Measurements from ENCODE around the gene RPS6KA1. TPM values are rescaled to one million over a fixed set of nuclear protein-coding genes. Genes with fewer than 3 reads are reported as not detected.

Gene RPS6KA1
- total and polyA plus RNA-seq, 9 of the 15 experiments (the other 6 are each of a cell fraction or from before 2014, with no cell fraction given), result 2.4 to 61.0 (median 35.5) TPM

- TF ChIP-seq REST (IDR thresholded peaks at IDR 0.05; ENCODE audit: borderline replicate concordance) (no peak), REST (CRISPR knock-in tag; IDR thresholded peaks at IDR 0.05; ENCODE audit: low read depth) (peak; percentile 6; the same call in 1 of the 2 replicates), ARID3B (CRISPR knock-in tag; IDR thresholded peaks at IDR 0.05; ENCODE audit: borderline replicate concordance) (0 out of 2 replicates have a peak, but pooled peaks have one; percentile 36), JUNB (CRISPR knock-in tag; conservative IDR thresholded peaks at IDR 0.05) (no peak), RBM22 (IDR thresholded peaks at IDR 0.05; ENCODE audit: low read depth, low read length, poor library complexity, severe bottlenecking) (peak; percentile 46), ATF3 (IDR thresholded peaks at IDR 0.05) (no peak), ATF3 (CRISPR knock-in tag; conservative IDR thresholded peaks at IDR 0.05) (peak; percentile 57; the same call in 1 of the 2 replicates), ZNF707 (CRISPR knock-in tag; conservative IDR thresholded peaks at IDR 0.05) (no peak), CXXC5 (CRISPR knock-in tag; IDR thresholded peaks at IDR 0.05) (peak; percentile 78), LARP7 (IDR thresholded peaks at IDR 0.05) (peak; percentile 40; the same call in 1 of the 2 replicates), PHB (CRISPR knock-in tag; IDR thresholded peaks at IDR 0.05) (0 out of 2 replicates have a peak, but pooled peaks have one; percentile 72), LEF1 (IDR thresholded peaks at IDR 0.05) (peak; percentile 58; the same call in 1 of the 2 replicates), E2F1 (CRISPR knock-in tag; IDR thresholded peaks at IDR 0.05) (peak; percentile 73; the same call in 1 of the 2 replicates), POLR2G (IDR thresholded peaks at IDR 0.05; ENCODE audit: low read depth, low read length) (peak; percentile 85), CREM (IDR thresholded peaks at IDR 0.05; ENCODE audit: low read depth) (peak; percentile 53), DPF2 (IDR thresholded peaks at IDR 0.05) (no peak; the same call in 1 of the 2 replicates), BRD9 (IDR thresholded peaks at IDR 0.05; ENCODE audit: low read depth, partially characterized antibody) (peak; percentile 66)
These were observed 28.9 kb upstream of the RPS6KA1 start (continued) for GRCh38 chr1:26500488-26501175.
